Measurements from ENCODE around the gene PRSS33. TPM values are rescaled to one million over a fixed set of nuclear protein-coding genes. Genes with fewer than 3 reads are reported as not detected.

PRSS33 gene
- total RNA-seq, 1 donor from 2014 or later, result not detected

GRCh38 chr16:2799859-2800226, 12.5 kb upstream of the PRSS33 start:
- Histone ChIP-seq H3K4me1 (ENCODE audit: control insufficient read depth in 3 of 3, insufficient read depth in 3 of 3, low read length in 3 of 3) (no peaks in the 10 kb centered on the region), H3K9me3 (ENCODE audit: control insufficient read depth in 3 of 3, low read length in 3 of 3) (peaks cover 5 to 9% (median 6%) of the 10 kb centered on the region in 3 donors), H3K27ac (ENCODE audit: low read depth, low read length) (no peak overlapping the region), H3K4me3 (ENCODE audit: low read length in 3 of 3) (no peak overlapping the region), H3K9ac (ENCODE audit: low read depth in 1 of 3, low read length in 3 of 3) (no peak overlapping the region), H3K27me3 (ENCODE audit: control insufficient read depth in 3 of 3, insufficient read depth in 3 of 3, low read length in 3 of 3) (peaks cover 0 to 20% (median 15%) of the 10 kb centered on the region in 3 donors), H3K36me3 (ENCODE audit: control insufficient read depth in 3 of 3, insufficient read depth in 3 of 3, low read length in 3 of 3) (no peaks in the 10 kb centered on the region)

DNA sequence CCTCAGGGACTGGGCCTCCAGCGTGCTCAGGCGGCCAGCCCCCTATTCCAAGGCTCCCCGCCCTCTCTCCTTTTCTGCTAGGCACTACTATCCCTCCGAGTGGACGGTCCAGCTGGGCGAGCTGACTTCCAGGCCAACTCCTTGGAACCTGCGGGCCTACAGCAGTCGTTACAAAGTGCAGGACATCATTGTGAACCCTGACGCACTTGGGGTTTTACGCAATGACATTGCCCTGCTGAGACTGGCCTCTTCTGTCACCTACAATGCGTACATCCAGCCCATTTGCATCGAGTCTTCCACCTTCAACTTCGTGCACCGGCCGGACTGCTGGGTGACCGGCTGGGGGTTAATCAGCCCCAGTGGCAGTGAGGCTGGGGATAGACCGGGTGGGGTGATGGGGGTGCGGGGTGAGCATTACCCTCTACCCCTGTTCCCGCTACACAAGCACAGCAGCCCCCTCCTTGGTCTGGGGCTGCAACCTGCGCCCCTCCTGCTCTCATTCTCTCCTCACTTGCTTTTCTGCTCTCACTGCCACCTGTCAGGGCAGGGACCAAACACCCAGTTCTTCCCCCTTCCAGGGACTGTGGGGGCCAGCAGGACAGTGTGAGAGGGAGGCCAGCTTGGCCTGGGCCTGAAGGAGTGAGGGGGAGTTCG, 12.0 kb upstream of the PRSS33 start:
- H3K27me3 ChIP-seq (ENCODE audit: control insufficient read depth in 3 of 3, insufficient read depth in 3 of 3, low read length in 3 of 3), result peaks cover 0 to 21% (median 13%) of the 10 kb centered on the region in 3 donors
- H3K27ac ChIP-seq (ENCODE audit: low read depth, low read length), result no peak overlapping the region
- H3K36me3 ChIP-seq (ENCODE audit: control insufficient read depth in 3 of 3, insufficient read depth in 3 of 3, low read length in 3 of 3), result no peaks in the 10 kb centered on the region
- H3K9me3 ChIP-seq (ENCODE audit: control insufficient read depth in 3 of 3, low read length in 3 of 3), result peaks cover 5 to 6% (median 5%) of the 10 kb centered on the region in 3 donors
- H3K4me1 ChIP-seq (ENCODE audit: control insufficient read depth in 3 of 3, insufficient read depth in 3 of 3, low read length in 3 of 3), result no peaks in the 10 kb centered on the region
- no peak overlapping the region for H3K9ac ChIP-seq (ENCODE audit: low read depth in 1 of 3, low read length in 3 of 3)
- no peak overlapping the region for H3K4me3 ChIP-seq (ENCODE audit: low read length in 3 of 3)

DNA sequence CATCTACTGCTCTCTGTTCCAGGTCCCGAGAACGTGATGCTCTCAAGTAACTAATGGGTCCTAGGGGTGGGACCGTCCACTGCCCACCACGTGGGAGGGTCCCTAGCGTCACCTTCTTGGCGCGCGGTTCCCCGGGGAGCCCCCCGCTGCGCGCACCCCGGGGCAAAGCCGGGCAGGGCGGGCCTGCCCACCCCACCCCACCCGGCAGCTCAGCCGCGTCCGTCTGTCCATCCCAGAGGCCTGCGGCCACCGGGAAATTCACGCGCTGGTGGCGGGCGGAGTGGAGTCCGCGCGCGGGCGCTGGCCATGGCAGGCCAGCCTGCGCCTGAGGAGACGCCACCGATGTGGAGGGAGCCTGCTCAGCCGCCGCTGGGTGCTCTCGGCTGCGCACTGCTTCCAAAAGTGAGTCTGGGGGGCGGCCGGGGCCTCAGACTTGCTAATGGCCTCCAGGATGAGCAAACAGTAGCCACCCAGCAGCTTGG, 11.4 kb upstream of the PRSS33 start:
- Histone ChIP-seq H3K4me3 (ENCODE audit: low read length in 3 of 3) (no peak overlapping the region), H3K4me1 (ENCODE audit: control insufficient read depth in 3 of 3, insufficient read depth in 3 of 3, low read length in 3 of 3) (no peaks in the 10 kb centered on the region), H3K27me3 (ENCODE audit: control insufficient read depth in 3 of 3, insufficient read depth in 3 of 3, low read length in 3 of 3) (peaks cover 0 to 22% (median 13%) of the 10 kb centered on the region in 3 donors), H3K36me3 (ENCODE audit: control insufficient read depth in 3 of 3, insufficient read depth in 3 of 3, low read length in 3 of 3) (no peaks in the 10 kb centered on the region), H3K9ac (ENCODE audit: low read depth in 1 of 3, low read length in 3 of 3) (no peak overlapping the region), H3K9me3 (ENCODE audit: control insufficient read depth in 3 of 3, low read length in 3 of 3) (peaks cover 0 to 3% (median under 1%) of the 10 kb centered on the region in 3 donors), H3K27ac (ENCODE audit: low read depth, low read length) (no peak overlapping the region)

DNA sequence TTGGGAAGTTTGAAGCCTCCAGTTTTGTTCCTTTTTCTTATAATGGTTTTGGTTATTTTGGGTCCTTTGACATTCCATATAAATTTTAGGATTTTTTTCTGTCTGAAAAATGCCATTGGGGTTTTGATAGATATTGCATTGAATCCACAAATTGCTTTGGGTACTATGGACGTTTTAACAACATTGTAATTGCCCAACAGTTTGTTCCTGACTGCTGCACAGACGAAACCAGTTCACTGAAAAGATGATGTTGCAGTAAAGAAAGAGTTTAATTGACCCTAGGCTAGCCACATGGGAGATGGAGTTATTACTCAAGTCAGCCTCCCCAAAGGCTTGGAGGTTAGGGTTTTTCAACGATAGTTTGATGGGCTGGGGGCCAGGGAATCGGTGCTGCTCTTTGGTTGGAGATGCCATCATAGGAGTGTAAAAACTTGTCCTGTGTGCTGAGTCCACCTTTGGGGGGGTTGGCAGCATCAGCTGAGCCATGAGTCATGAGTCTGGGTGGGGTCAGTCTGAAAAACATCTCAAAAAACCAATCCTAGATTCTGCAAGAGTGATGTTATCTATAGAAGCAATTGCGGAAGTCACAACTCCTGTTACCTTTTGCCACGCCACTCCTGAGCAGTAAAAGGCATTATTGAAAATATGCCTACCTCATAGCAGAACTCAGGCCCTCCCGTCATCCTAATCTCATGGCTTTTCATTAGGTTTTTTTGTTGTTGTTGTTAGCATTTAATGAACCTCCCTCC, 8.2 kb upstream of the PRSS33 start:
- Histone ChIP-seq H3K27ac (ENCODE audit: low read depth, low read length) (no peak overlapping the region), H3K27me3 (ENCODE audit: control insufficient read depth in 3 of 3, insufficient read depth in 3 of 3, low read length in 3 of 3) (peaks cover 9 to 38% (median 23%) of the 10 kb centered on the region in 3 donors), H3K4me1 (ENCODE audit: control insufficient read depth in 3 of 3, insufficient read depth in 3 of 3, low read length in 3 of 3) (no peaks in the 10 kb centered on the region), H3K4me3 (ENCODE audit: low read length in 3 of 3) (no peak overlapping the region), H3K36me3 (ENCODE audit: control insufficient read depth in 3 of 3, insufficient read depth in 3 of 3, low read length in 3 of 3) (no peaks in the 10 kb centered on the region), H3K9ac (ENCODE audit: low read depth in 1 of 3, low read length in 3 of 3) (no peak overlapping the region), H3K9me3 (ENCODE audit: control insufficient read depth in 3 of 3, low read length in 3 of 3) (no peaks in the 10 kb centered on the region)

DNA sequence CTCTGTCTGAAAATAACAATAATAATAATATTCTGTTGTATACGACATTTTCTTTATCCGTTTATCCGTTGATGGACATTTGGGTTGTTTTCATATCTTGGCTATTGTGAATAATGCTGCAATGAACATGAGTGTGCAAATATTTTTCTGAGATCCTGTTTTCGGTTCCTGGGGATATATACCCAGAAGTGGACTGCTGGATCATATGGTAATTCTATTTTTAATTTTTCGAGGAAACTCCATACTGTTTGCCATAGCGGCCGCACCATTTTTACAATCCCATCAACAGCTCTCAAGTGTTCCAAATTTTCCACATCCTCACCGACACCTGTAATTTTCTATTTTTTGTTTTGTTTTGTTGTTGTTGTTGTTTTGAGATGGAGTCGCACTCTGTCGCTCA, 5.6 kb upstream of the PRSS33 start:
- H3K27me3 ChIP-seq (ENCODE audit: control insufficient read depth in 3 of 3, insufficient read depth in 3 of 3, low read length in 3 of 3), result peaks cover 26 to 44% (median 28%) of the 10 kb centered on the region in 3 donors
- H3K9me3 ChIP-seq (ENCODE audit: control insufficient read depth in 3 of 3, low read length in 3 of 3), result no peaks in the 10 kb centered on the region

DNA sequence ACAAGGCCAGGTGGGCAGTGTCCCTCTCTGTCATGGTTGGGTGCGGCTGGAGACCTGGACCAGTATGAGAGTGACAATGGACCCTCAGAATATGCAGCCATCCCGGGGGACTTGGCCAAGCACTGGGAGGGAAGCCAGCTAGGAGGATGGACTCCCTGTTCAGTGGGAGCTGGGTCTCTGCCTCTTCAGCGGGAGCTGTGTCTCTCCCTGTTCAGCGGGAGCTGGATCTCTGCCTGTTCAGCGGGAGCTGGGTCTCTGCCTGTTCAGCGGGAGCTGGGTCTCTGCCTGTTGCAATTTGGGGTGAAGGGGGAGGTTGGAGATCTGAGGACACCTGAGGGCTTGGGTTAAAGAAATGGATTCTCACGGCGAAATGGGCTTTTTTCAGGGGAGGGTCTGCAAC, 3.8 kb upstream of the PRSS33 start:
- H3K4me3 ChIP-seq (ENCODE audit: low read length in 3 of 3), result no peak overlapping the region
- peaks cover 37 to 56% (median 42%) of the 10 kb centered on the region in 3 donors for H3K27me3 ChIP-seq (ENCODE audit: control insufficient read depth in 3 of 3, insufficient read depth in 3 of 3, low read length in 3 of 3)
- no peaks in the 10 kb centered on the region for H3K36me3 ChIP-seq (ENCODE audit: control insufficient read depth in 3 of 3, insufficient read depth in 3 of 3, low read length in 3 of 3)
- no peaks in the 10 kb centered on the region for H3K9me3 ChIP-seq (ENCODE audit: control insufficient read depth in 3 of 3, low read length in 3 of 3)
- no peak overlapping the region for H3K27ac ChIP-seq (ENCODE audit: low read depth, low read length)
- no peak overlapping the region for H3K9ac ChIP-seq (ENCODE audit: low read depth in 1 of 3, low read length in 3 of 3)
- H3K4me1 ChIP-seq (ENCODE audit: control insufficient read depth in 3 of 3, insufficient read depth in 3 of 3, low read length in 3 of 3), result no peaks in the 10 kb centered on the region

More for the DNA sequence above, 5.6 kb upstream of the PRSS33 start:
- Histone ChIP-seq H3K36me3 (ENCODE audit: control insufficient read depth in 3 of 3, insufficient read depth in 3 of 3, low read length in 3 of 3) (no peaks in the 10 kb centered on the region), H3K4me3 (ENCODE audit: low read length in 3 of 3) (no peak overlapping the region), H3K9ac (ENCODE audit: low read depth in 1 of 3, low read length in 3 of 3) (no peak overlapping the region), H3K27ac (ENCODE audit: low read depth, low read length) (no peak overlapping the region), H3K4me1 (ENCODE audit: control insufficient read depth in 3 of 3, insufficient read depth in 3 of 3, low read length in 3 of 3) (no peaks in the 10 kb centered on the region)

DNA sequence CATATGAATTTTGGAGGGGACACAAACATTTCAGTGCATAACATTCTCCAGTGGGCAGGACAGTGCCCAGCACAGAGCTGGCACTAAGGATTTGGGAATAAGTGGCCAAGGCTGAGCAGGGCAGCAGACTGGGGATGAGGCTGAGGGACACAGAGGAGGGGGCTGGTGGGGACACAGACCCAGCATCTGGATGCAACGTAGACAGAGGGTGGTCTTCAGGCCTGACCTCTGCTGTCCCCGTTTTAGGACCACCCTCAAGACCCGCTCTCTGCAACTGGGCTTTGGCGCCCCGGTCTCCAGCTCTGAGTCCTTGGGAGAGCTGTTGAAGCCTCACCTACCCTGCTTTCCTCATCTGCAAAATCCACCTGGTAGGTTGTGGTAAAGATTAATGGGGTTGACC, 3.3 kb upstream of the PRSS33 start:
- Histone ChIP-seq H3K4me1 (ENCODE audit: control insufficient read depth in 3 of 3, insufficient read depth in 3 of 3, low read length in 3 of 3) (peaks cover 0 to 2% (median 1%) of the 10 kb centered on the region in 3 donors), H3K27ac (ENCODE audit: low read depth, low read length) (no peak overlapping the region), H3K9ac (ENCODE audit: low read depth in 1 of 3, low read length in 3 of 3) (no peak overlapping the region), H3K27me3 (ENCODE audit: control insufficient read depth in 3 of 3, insufficient read depth in 3 of 3, low read length in 3 of 3) (peaks cover 43 to 59% (median 47%) of the 10 kb centered on the region in 3 donors), H3K36me3 (ENCODE audit: control insufficient read depth in 3 of 3, insufficient read depth in 3 of 3, low read length in 3 of 3) (no peaks in the 10 kb centered on the region), H3K9me3 (ENCODE audit: control insufficient read depth in 3 of 3, low read length in 3 of 3) (no peaks in the 10 kb centered on the region), H3K4me3 (ENCODE audit: low read length in 3 of 3) (no peak overlapping the region)

DNA sequence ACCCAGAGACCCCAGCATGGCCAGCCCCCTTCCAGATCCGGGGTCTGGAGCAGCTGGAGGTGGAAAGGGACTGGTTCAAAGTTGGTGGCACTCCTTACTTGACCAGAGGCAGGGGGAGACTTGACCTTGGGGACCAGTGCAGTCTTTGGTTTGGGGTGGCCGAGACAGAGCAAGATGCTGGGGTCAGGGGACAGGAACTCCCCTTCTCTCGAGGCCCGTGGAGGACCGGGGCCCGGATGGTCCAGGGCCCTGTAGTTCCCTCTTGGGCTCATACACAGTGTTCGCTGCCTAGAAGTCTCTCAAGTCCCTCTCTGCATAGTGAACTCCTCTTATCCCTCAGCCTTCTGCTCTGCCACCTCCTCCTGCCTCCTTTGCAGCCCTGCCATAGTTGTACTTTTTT, 601 bp upstream of the PRSS33 start:
- H3K27me3 ChIP-seq (ENCODE audit: control insufficient read depth in 3 of 3, insufficient read depth in 3 of 3, low read length in 3 of 3), result peaks cover 55 to 64% (median 59%) of the 10 kb centered on the region in 3 donors
- no peak overlapping the region for H3K9ac ChIP-seq (ENCODE audit: low read depth in 1 of 3, low read length in 3 of 3)

GRCh38 chr16:2786826-2787151, 571 bp downstream of the PRSS33 start:
- H3K9ac ChIP-seq (ENCODE audit: low read depth in 1 of 3, low read length in 3 of 3), result no peak overlapping the region
- H3K9me3 ChIP-seq (ENCODE audit: control insufficient read depth in 3 of 3, low read length in 3 of 3), result no peaks in the 10 kb centered on the region
- no peak overlapping the region for H3K4me3 ChIP-seq (ENCODE audit: low read length in 3 of 3)
- peaks cover 3 to 10% (median 6%) of the 10 kb centered on the region in 3 donors for H3K4me1 ChIP-seq (ENCODE audit: control insufficient read depth in 3 of 3, insufficient read depth in 3 of 3, low read length in 3 of 3)
- H3K36me3 ChIP-seq (ENCODE audit: control insufficient read depth in 3 of 3, insufficient read depth in 3 of 3, low read length in 3 of 3), result no peaks in the 10 kb centered on the region
- H3K27me3 ChIP-seq (ENCODE audit: control insufficient read depth in 3 of 3, insufficient read depth in 3 of 3, low read length in 3 of 3), result peaks cover 55 to 61% (median 59%) of the 10 kb centered on the region in 3 donors
- no peak overlapping the region for H3K27ac ChIP-seq (ENCODE audit: low read depth, low read length)

More for the DNA sequence above, 601 bp upstream of the PRSS33 start:
- Histone ChIP-seq H3K36me3 (ENCODE audit: control insufficient read depth in 3 of 3, insufficient read depth in 3 of 3, low read length in 3 of 3) (no peaks in the 10 kb centered on the region), H3K4me1 (ENCODE audit: control insufficient read depth in 3 of 3, insufficient read depth in 3 of 3, low read length in 3 of 3) (peaks cover 3 to 10% (median 6%) of the 10 kb centered on the region in 3 donors), H3K27ac (ENCODE audit: low read depth, low read length) (no peak overlapping the region), H3K9me3 (ENCODE audit: control insufficient read depth in 3 of 3, low read length in 3 of 3) (no peaks in the 10 kb centered on the region), H3K4me3 (ENCODE audit: low read length in 3 of 3) (no peak overlapping the region)

All from skeletal muscle tissue (tissue), 4 donors.